NCI-H1694 (cell line): ENCODE data around the gene ATF1.
"Not testable (repeated sequence)": the region's sequence is repeated elsewhere in the genome, so short reads cannot be mapped to it uniquely, and the experiment has no call there.

Experiments
- DNase-seq: peaks from one replicate; lab custom pipeline; 2025; lab: John Stamatoyannopoulos, UW

The ATF1 gene

GRCh38 chr12:50803230-50803875 lies 39.5 kb downstream of the ATF1 start:
- DNase-seq = no peak

- DNase-seq = peak; percentile 27
Observed at GRCh38 chr12:50806176-50806575, 42.3 kb downstream of the ATF1 start.

- DNase-seq = not testable (repeated sequence)
Observed at GRCh38 chr12:50809131-50809530, 45.2 kb downstream of the ATF1 start.

- DNase-seq = not testable (repeated sequence)
Observed at GRCh38 chr12:50814921-50815320, 51.0 kb downstream of the ATF1 start.

GRCh38 chr12:50820177-50820576 lies 56.3 kb downstream of the ATF1 start:
- DNase-seq = no peak

- no peak for DNase-seq
Observed at GRCh38 chr12:50822082-50822481, 58.2 kb downstream of the ATF1 start.

- DNase-seq = not testable (repeated sequence)
Observed at GRCh38 chr12:50823724-50824123, 59.8 kb downstream of the ATF1 start.

- no peak for DNase-seq
Observed at GRCh38 chr12:50824914-50825313, 61.0 kb downstream of the ATF1 start.

- DNase-seq = peak; percentile 40
Observed at GRCh38 chr12:50825372-50825838, 61.5 kb downstream of the ATF1 start.

GRCh38 chr12:50828121-50828520 lies 64.2 kb downstream of the ATF1 start:
- no peak for DNase-seq

- no peak for DNase-seq
Observed at GRCh38 chr12:50828886-50829285, 65.0 kb downstream of the ATF1 start.

- DNase-seq = not testable (repeated sequence)
Observed at GRCh38 chr12:50833801-50834200, 69.9 kb downstream of the ATF1 start.

- no peak for DNase-seq
Observed at GRCh38 chr12:50839042-50839441, 75.1 kb downstream of the ATF1 start.

GRCh38 chr12:50840809-50841487 lies 77.0 kb downstream of the ATF1 start:
- DNase-seq = no peak

GRCh38 chr12:50841716-50842531 lies 78.0 kb downstream of the ATF1 start:
- no peak for DNase-seq

GRCh38 chr12:50842637-50843493 lies 79.0 kb downstream of the ATF1 start, which contains the start of gene TMPRSS12:
TMPRSS12 (plus strand) TSS chr12:50842926; CDS start chr12:50842965, 39 bp downstream.
- no peak for DNase-seq

GRCh38 chr12:50845021-50845647 lies 81.2 kb downstream of the ATF1 start:
- no peak for DNase-seq

- no peak for DNase-seq
Observed at GRCh38 chr12:50848963-50849362, 85.1 kb downstream of the ATF1 start.

- DNase-seq = not testable (repeated sequence)
Observed at GRCh38 chr12:50855218-50855617, 91.3 kb downstream of the ATF1 start.

- DNase-seq = not testable (repeated sequence)
Observed at GRCh38 chr12:50855679-50856078, 91.8 kb downstream of the ATF1 start.
